Panc1 (cell line): ENCODE data around the gene TMEM130. TPM values are rescaled to one million over a fixed set of nuclear protein-coding genes. Genes with fewer than 3 reads are reported as not detected.

Experiments
- ATAC-seq: fragments of 200-7000 bp; cut with Tn5 transposase; 2 replicates; pipeline ENCODE4 v1.9.1; 2020; ENCODE audit warnings: mild to moderate bottlenecking, moderate library complexity
- BruUV-seq: library from RNA; stranded (reverse); fragments of 400-500 nt; replicated peaks from 2 replicates; lab custom pipeline; 2021; lab: Mats Ljungman, UMichigan
- CTCF ChIA-PET: fragments of 300-600 bp; sonication (Branson Sonifier 250); formaldehyde crosslinking; loops from one replicate; lab custom pipeline; 2022; ENCODE audit warnings: antibody characterized with exemption; lab: Charles Lee
- POLR2A ChIA-PET: fragments of 300-600 bp; sonication (Branson Sonifier 250); formaldehyde crosslinking; loops from one replicate; lab custom pipeline; 2022; ENCODE audit warnings: antibody characterized with exemption; lab: Charles Lee
- DNase-seq: peaks from one replicate; pipeline ENCODE4 v3.0.0-alpha.2; 2010; ENCODE audit warnings: low read depth, low spot score
- H3K27ac ChIP-seq: 2 replicates; pipeline ENCODE4 v1.5.1; 2011; ENCODE audit warnings: mild to moderate bottlenecking, low read length, inconsistent platforms
- H3K27me3 ChIP-seq: fragments of 200-500 bp; sonication (Bioruptor generic); 2 replicates; pipeline ENCODE4 v1.6.0; 2014; ENCODE audit warnings: low read length, inconsistent platforms; ENCODE audit not compliant: control insufficient read depth, insufficient read depth
- H3K36me3 ChIP-seq: fragments of 200-500 bp; sonication (Bioruptor generic); 2 replicates; pipeline ENCODE4 v1.5.1; 2014; ENCODE audit warnings: inconsistent platforms, mild to moderate bottlenecking, low read length, moderate library complexity; ENCODE audit not compliant: control insufficient read depth, insufficient read depth
- H3K4me1 ChIP-seq: 2 replicates; pipeline ENCODE4 v1.5.1; 2011; ENCODE audit warnings: inconsistent platforms, mild to moderate bottlenecking, low read length, moderate library complexity; ENCODE audit not compliant: control insufficient read depth, insufficient read depth
- H3K4me3 ChIP-seq, 2 experiments: 2 replicates each; pipeline ENCODE4 v1.5.1; 2011 to 2012; ENCODE audit warnings: low read depth in 2 of 2, low read length in 2 of 2, mild to moderate bottlenecking in 2 of 2, inconsistent platforms in 1 of 2, moderate library complexity in 1 of 2
- H3K9me3 ChIP-seq: fragments of 200-500 bp; sonication (Bioruptor generic); 2 replicates; pipeline ENCODE4 v1.5.1; 2014; ENCODE audit warnings: low read depth, mild to moderate bottlenecking, inconsistent platforms, low read length, moderate library complexity; ENCODE audit not compliant: control insufficient read depth, insufficient read depth
- CTCF ChIP-seq: fragments of 450-650 bp; IDR thresholded peaks from 2 replicates; pipeline ENCODE4 v1.5.1; 2017; ENCODE audit warnings: mild to moderate bottlenecking
- POLR2AphosphoS5 ChIP-seq: IDR thresholded peaks from 2 replicates; pipeline ENCODE4 v1.6.1; 2012; ENCODE audit warnings: mild to moderate bottlenecking, low read depth, low read length, moderate library complexity
- REST ChIP-seq, 2 experiments: IDR thresholded peaks; 2 replicates each; pipeline ENCODE4 v1.6.1; 2011 to 2012; ENCODE audit warnings: low read depth in 2 of 2, control low read depth in 1 of 2, low read length in 1 of 2, mild to moderate bottlenecking in 1 of 2, moderate library complexity in 1 of 2; ENCODE audit not compliant: insufficient read depth in 1 of 2
- SIN3A ChIP-seq: IDR thresholded peaks from 2 replicates; pipeline ENCODE4 v1.6.1; 2012; ENCODE audit warnings: low read depth, mild to moderate bottlenecking, low read length, moderate library complexity, borderline replicate concordance; ENCODE audit not compliant: insufficient read depth
- TCF7L2 ChIP-seq: IDR thresholded peaks from 2 replicates; pipeline ENCODE4 v1.6.1; 2011; ENCODE audit warnings: mild to moderate bottlenecking, low read depth, low read length, inconsistent platforms
- in situ Hi-C: cut with HindIII; loops from 2 replicates; pipeline ENCODE4 v1.10.0; 2016; ENCODE audit warnings: low sequenced_read_pairs, low pct_unique_long_range_greater_than_20kb
- intact Hi-C: fragments of 100-400 bp; cut with micrococcal nuclease; formaldehyde crosslinking; loops from one replicate; pipeline ENCODE4 v1.10.0; 2022; ENCODE audit not compliant: unreplicated experiment
- total RNA-seq: library from RNA; stranded (reverse); gene quantifications from one replicate; pipeline ENCODE4 v1.2.1, GENCODE V29; 2021; ENCODE audit not compliant: unreplicated experiment

Gene TMEM130
- total RNA-seq, 1 experiment from 2014 or later = 0.41 TPM

GRCh38 chr7:98823226-98823625 lies 46.6 kb downstream of the TMEM130 start:
- Histone ChIP-seq H3K9me3 (no peaks in the 10 kb centered on the region), H3K27ac (no peak overlapping the region), H3K4me3 (no peak overlapping the region), H3K27me3 (no peaks in the 10 kb centered on the region), H3K36me3 (no peaks in the 10 kb centered on the region), H3K4me1 (peaks cover 3% of the 10 kb centered on the region; the same call in 1 of the 2 replicates)
- DNase-seq = no peak
- in situ Hi-C loops = no loop called here
- ATAC-seq = no peak
- ChIA-PET POLR2A (no interaction called here), CTCF (no interaction called here)
- no TSS peak for BruUV-seq
- intact Hi-C loops = loop anchor here (10.0 kb wide), 1 partner anchor 58 kb away; no protein-coding TSS in a partner anchor
- TF ChIP-seq SIN3A (no peak), TCF7L2 (no peak), REST (IDR thresholded peaks at IDR 0.05; ENCODE audit: insufficient read depth in 1 of 2, low read depth in 2 of 2, low read length in 1 of 2) (no peak), POLR2AphosphoS5 (no peak), CTCF (no peak)

- H3K4me3 ChIP-seq = no peak overlapping the region
- intact Hi-C loops = loop anchor here (10.0 kb wide), 1 partner anchor 57 kb away; no protein-coding TSS in a partner anchor
- ATAC-seq = no peak
- ChIA-PET CTCF (no interaction called here), POLR2A (no interaction called here)
- H3K27me3 ChIP-seq = no peaks in the 10 kb centered on the region
- DNase-seq = no peak
- in situ Hi-C loops = no loop called here
- H3K36me3 ChIP-seq = no peaks in the 10 kb centered on the region
- no peak for TF ChIP-seq CTCF
- TF ChIP-seq SIN3A = no peak
- no peak for TF ChIP-seq TCF7L2
- no peak for TF ChIP-seq POLR2AphosphoS5
- no peak for TF ChIP-seq REST (IDR thresholded peaks at IDR 0.05; ENCODE audit: insufficient read depth in 1 of 2, low read depth in 2 of 2, low read length in 1 of 2)
- no peak overlapping the region for H3K27ac ChIP-seq
- H3K4me1 ChIP-seq = peaks cover 3% of the 10 kb centered on the region; the same call in 1 of the 2 replicates
- no peaks in the 10 kb centered on the region for H3K9me3 ChIP-seq
- BruUV-seq = no TSS peak
Observed at GRCh38 chr7:98821348-98821747, 48.5 kb downstream of the TMEM130 start.
